Myocyte (in vitro differentiated cells): ENCODE data around the gene ZFAND3. TPM values are rescaled to one million over a fixed set of nuclear protein-coding genes. Genes with fewer than 3 reads are reported as not detected.

Experiments used
- DNase-seq: peaks from one replicate; pipeline ENCODE4 v3.0.0-alpha.2; 2012; ENCODE audit warnings: low read depth
- total RNA-seq: library from RNA; depleted of rRNA; stranded (reverse); fragments of >200 nt; gene quantifications from 2 replicates; pipeline ENCODE4 v1.2.3, GENCODE V29; 2014

Gene ZFAND3
- total RNA-seq, 1 donor from 2014 or later = 26.9 TPM

- DNase-seq = peak; percentile 89
These were observed 24.7 kb upstream of the ZFAND3 start for GRCh38 chr6:37794825-37795224.

GRCh38 chr6:37798436-37799262 lies 20.9 kb upstream of the ZFAND3 start:
- DNase-seq = no peak

GRCh38 chr6:37799263-37799644 lies 20.3 kb upstream of the ZFAND3 start:
- DNase-seq = no peak

- DNase-seq = no peak
These were observed 18.6 kb upstream of the ZFAND3 start for GRCh38 chr6:37800703-37801604.

GRCh38 chr6:37801605-37801940 lies 18.0 kb upstream of the ZFAND3 start:
- DNase-seq = no peak

- DNase-seq = no peak
These were observed 16.7 kb upstream of the ZFAND3 start for GRCh38 chr6:37802810-37803209.

GRCh38 chr6:37804586-37804985 lies 14.9 kb upstream of the ZFAND3 start:
- no peak for DNase-seq

GRCh38 chr6:37806213-37806612 lies 13.3 kb upstream of the ZFAND3 start:
- DNase-seq = no peak

- DNase-seq = peak; percentile 93
These were observed 11.9 kb upstream of the ZFAND3 start for GRCh38 chr6:37807656-37808055.

- DNase-seq = peak; percentile 79
These were observed 10.4 kb upstream of the ZFAND3 start for GRCh38 chr6:37809197-37809543.

- DNase-seq = no peak
These were observed 6.7 kb upstream of the ZFAND3 start for GRCh38 chr6:37812841-37813240.

GRCh38 chr6:37814374-37814773 lies 5.2 kb upstream of the ZFAND3 start:
- DNase-seq = no peak

- DNase-seq = no peak
These were observed 2.7 kb upstream of the ZFAND3 start for GRCh38 chr6:37816599-37817375.

GRCh38 chr6:37818536-37819176 lies 871 bp upstream of the ZFAND3 start:
- DNase-seq = peak; percentile 97

GRCh38 chr6:37819802-37820717 lies 533 bp downstream of the ZFAND3 start:
- peak; percentile 60 for DNase-seq

GRCh38 chr6:37820718-37821079 lies 1.2 kb downstream of the ZFAND3 start:
- DNase-seq = peak; percentile 28

- no peak for DNase-seq
These were observed 1.9 kb downstream of the ZFAND3 start for GRCh38 chr6:37821446-37821845.

- DNase-seq = no peak
These were observed 3.5 kb downstream of the ZFAND3 start for GRCh38 chr6:37822851-37823682.

- no peak for DNase-seq
These were observed 4.6 kb downstream of the ZFAND3 start for GRCh38 chr6:37824170-37824569.
